HEK293 (cell line): ENCODE data around the gene URM1.

Experiments used
- CTCF ChIA-PET: fragments of 350-600 bp; formaldehyde crosslinking; extraction: SDS; loops from one replicate; lab custom pipeline; 2021; ENCODE audit warnings: antibody characterized with exemption; lab: Yijun Ruan, JAX
- POLR2A ChIA-PET: fragments of 300-600 bp; formaldehyde crosslinking; extraction: SDS; loops from one replicate; lab custom pipeline; 2020; ENCODE audit warnings: antibody characterized with exemption, inconsistent platforms; lab: Yijun Ruan, JAX
- H3K27ac ChIP-seq: fragments of 200-500 bp; sonication (Bioruptor generic); 2 replicates; pipeline ENCODE4 v1.5.1; 2014; ENCODE audit warnings: low read depth, low read length, control low read depth, inconsistent platforms; ENCODE audit errors: extremely low read depth
- H3K36me3 ChIP-seq, 2 experiments: fragments of 200-500 bp in 1 of 2; sonication (Bioruptor generic) in 1 of 2; 1 replicate in 1 of 2; 2 replicates in 1 of 2; pipeline ENCODE4 v1.5.1; 2014 to 2017; ENCODE audit warnings: inconsistent platforms in 2 of 2, low read length in 2 of 2; ENCODE audit not compliant: control insufficient read depth in 2 of 2, insufficient read depth in 1 of 2
- H3K4me1 ChIP-seq: fragments of 200-500 bp; sonication (Bioruptor generic); 2 replicates; pipeline ENCODE4 v1.5.1; 2014; ENCODE audit warnings: mild to moderate bottlenecking, low read length, inconsistent platforms; ENCODE audit not compliant: control insufficient read depth, insufficient read depth
- H3K4me3 ChIP-seq: 2 replicates; pipeline ENCODE4 v1.5.1; 2011; ENCODE audit warnings: low read depth, mild to moderate bottlenecking, control low read depth, low read length, moderate library complexity
- H3K9me3 ChIP-seq: fragments of 200-500 bp; sonication (Bioruptor generic); 2 replicates; pipeline ENCODE4 v1.5.1; 2014; ENCODE audit warnings: low read depth, low read length, inconsistent platforms; ENCODE audit not compliant: control insufficient read depth, insufficient read depth
- BCL11A ChIP-seq: fragments of 450-650 bp; formaldehyde crosslinking; IDR thresholded peaks from 2 replicates; pipeline ENCODE4 v1.5.1; 2016; ENCODE audit warnings: low read depth, missing biosample characterization, missing genetic modification characterization
- BCL11B ChIP-seq: fragments of 450-650 bp; formaldehyde crosslinking; IDR thresholded peaks from 2 replicates; pipeline ENCODE4 v1.5.1; 2016; ENCODE audit warnings: low read depth, missing biosample characterization, missing genetic modification characterization
- EGR2 ChIP-seq: fragments of 450-650 bp; formaldehyde crosslinking; IDR thresholded peaks from 2 replicates; pipeline ENCODE4 v1.5.1; 2016; ENCODE audit warnings: low read depth, missing biosample characterization, missing genetic modification characterization
- GLI4 ChIP-seq: fragments of 450-650 bp; formaldehyde crosslinking; IDR thresholded peaks from 2 replicates; pipeline ENCODE4 v1.5.1; 2016; ENCODE audit warnings: missing biosample characterization, missing genetic modification characterization
- KLF1 ChIP-seq: fragments of 450-650 bp; formaldehyde crosslinking; IDR thresholded peaks from 2 replicates; pipeline ENCODE4 v1.5.1; 2016; ENCODE audit warnings: missing biosample characterization, missing genetic modification characterization
- OSR2 ChIP-seq: fragments of 450-650 bp; formaldehyde crosslinking; IDR thresholded peaks from 2 replicates; pipeline ENCODE4 v1.5.1; 2016; ENCODE audit warnings: missing biosample characterization, missing genetic modification characterization
- SCRT2 ChIP-seq: fragments of 450-650 bp; formaldehyde crosslinking; IDR thresholded peaks from 2 replicates; pipeline ENCODE4 v1.5.1; 2016; ENCODE audit warnings: missing biosample characterization, missing genetic modification characterization
- SETDB1 ChIP-seq: IDR thresholded peaks from one replicate; pipeline ENCODE4 v1.6.1; 2017; ENCODE audit warnings: mild to moderate bottlenecking, low read length, moderate library complexity, mixed read lengths; ENCODE audit not compliant: insufficient read length
- SP2 ChIP-seq: fragments of 450-650 bp; formaldehyde crosslinking; IDR thresholded peaks from 2 replicates; pipeline ENCODE4 v1.5.1; 2016; ENCODE audit warnings: missing biosample characterization, missing genetic modification characterization
- ZBTB1 ChIP-seq: fragments of 450-650 bp; formaldehyde crosslinking; IDR thresholded peaks from 2 replicates; pipeline ENCODE4 v1.5.1; 2016; ENCODE audit warnings: missing biosample characterization, missing genetic modification characterization
- ZBTB20 ChIP-seq: fragments of 450-650 bp; formaldehyde crosslinking; IDR thresholded peaks from 2 replicates; pipeline ENCODE4 v1.5.1; 2016; ENCODE audit warnings: missing biosample characterization, missing genetic modification characterization
- ZNF132 ChIP-seq: fragments of 450-650 bp; formaldehyde crosslinking; IDR thresholded peaks from 2 replicates; pipeline ENCODE4 v1.5.1; 2017; ENCODE audit warnings: missing biosample characterization, missing genetic modification characterization, borderline replicate concordance
- ZNF23 ChIP-seq: fragments of 450-650 bp; formaldehyde crosslinking; IDR thresholded peaks from 2 replicates; pipeline ENCODE4 v1.5.1; 2016; ENCODE audit warnings: missing biosample characterization, missing genetic modification characterization, borderline replicate concordance
- ZNF274 ChIP-seq, 2 experiments: fragments of 200-500 bp in 1 of 2; fragments of 450-650 bp in 1 of 2; sonication (Bioruptor generic) in 1 of 2; formaldehyde crosslinking in 1 of 2; IDR thresholded peaks; 2 replicates each; pipeline versions ENCODE4 v1.5.1 to v1.6.1; 2014 to 2016; ENCODE audit warnings: borderline replicate concordance in 1 of 2, inconsistent platforms in 1 of 2, low read length in 1 of 2, missing biosample characterization in 1 of 2, missing genetic modification characterization in 1 of 2
- ZNF292 ChIP-seq: fragments of 450-650 bp; formaldehyde crosslinking; IDR thresholded peaks from 2 replicates; pipeline ENCODE4 v1.5.1; 2016; ENCODE audit warnings: low read depth, missing biosample characterization, missing genetic modification characterization, borderline replicate concordance
- ZNF350 ChIP-seq: fragments of 450-650 bp; formaldehyde crosslinking; IDR thresholded peaks from 2 replicates; pipeline ENCODE4 v1.5.0; 2017; ENCODE audit warnings: missing biosample characterization, mild to moderate bottlenecking, missing genetic modification characterization
- ZNF416 ChIP-seq: fragments of 450-650 bp; formaldehyde crosslinking; IDR thresholded peaks from 2 replicates; pipeline ENCODE4 v1.5.1; 2016; ENCODE audit warnings: missing biosample characterization, missing genetic modification characterization
- ZNF555 ChIP-seq: fragments of 450-650 bp; formaldehyde crosslinking; conservative IDR thresholded peaks from 2 replicates; pipeline ENCODE4 v1.5.1; 2017; ENCODE audit warnings: missing biosample characterization, mild to moderate bottlenecking, missing genetic modification characterization, inconsistent platforms
- ZNF571 ChIP-seq: fragments of 450-650 bp; formaldehyde crosslinking; IDR thresholded peaks from 2 replicates; pipeline ENCODE4 v1.5.0; 2017; ENCODE audit warnings: missing biosample characterization, missing genetic modification characterization
- ZNF610 ChIP-seq: fragments of 450-650 bp; formaldehyde crosslinking; IDR thresholded peaks from 2 replicates; pipeline ENCODE4 v1.5.1; 2016; ENCODE audit warnings: missing biosample characterization, missing genetic modification characterization, borderline replicate concordance
- ZNF624 ChIP-seq: fragments of 450-650 bp; formaldehyde crosslinking; IDR thresholded peaks from 2 replicates; pipeline ENCODE4 v1.5.1; 2017; ENCODE audit warnings: missing biosample characterization, missing genetic modification characterization
- ZNF626 ChIP-seq: fragments of 450-650 bp; sonication (Bioruptor Pico); formaldehyde crosslinking; IDR thresholded peaks from 2 replicates; pipeline ENCODE4 v1.5.1; 2018; ENCODE audit warnings: missing biosample characterization, missing genetic modification characterization, inconsistent platforms
- ZNF670 ChIP-seq: fragments of 450-650 bp; formaldehyde crosslinking; IDR thresholded peaks from 2 replicates; pipeline ENCODE4 v1.5.1; 2016; ENCODE audit warnings: missing biosample characterization, missing genetic modification characterization, low read depth
- ZNF768 ChIP-seq: fragments of 450-650 bp; formaldehyde crosslinking; IDR thresholded peaks from 2 replicates; pipeline ENCODE4 v1.5.1; 2018; ENCODE audit warnings: missing biosample characterization, mild to moderate bottlenecking, missing genetic modification characterization
- ZNF792 ChIP-seq: fragments of 450-650 bp; formaldehyde crosslinking; IDR thresholded peaks from 2 replicates; pipeline ENCODE4 v1.5.1; 2016; ENCODE audit warnings: missing biosample characterization, missing genetic modification characterization
- TF ChIP-seq, protein P1 (sequence below): fragments of 450-650 bp; formaldehyde crosslinking; IDR thresholded peaks from 2 replicates; pipeline ENCODE4 v1.5.1; 2017; ENCODE audit warnings: missing biosample characterization, missing genetic modification characterization
- TF ChIP-seq, protein P2 (sequence below): sonication (generic); formaldehyde crosslinking; IDR thresholded peaks from 2 replicates; pipeline ENCODE4 v1.8.1; 2022; ENCODE audit warnings: mild to moderate bottlenecking, moderate library complexity, missing genetic modification reagents
- TF ChIP-seq, protein P3 (sequence below): fragments of 450-650 bp; formaldehyde crosslinking; IDR thresholded peaks from 2 replicates; pipeline ENCODE4 v1.5.1; 2016; ENCODE audit warnings: missing biosample characterization, missing genetic modification characterization
- TF ChIP-seq, protein P4 (sequence below): fragments of 450-650 bp; formaldehyde crosslinking; IDR thresholded peaks from 2 replicates; pipeline ENCODE4 v1.5.1; 2016; ENCODE audit warnings: missing biosample characterization, missing genetic modification characterization
- TF ChIP-seq, protein P5 (sequence below): fragments of 450-650 bp; formaldehyde crosslinking; IDR thresholded peaks from 2 replicates; pipeline ENCODE4 v1.5.1; 2016; ENCODE audit warnings: missing biosample characterization, missing genetic modification characterization

URM1 gene

DNA sequence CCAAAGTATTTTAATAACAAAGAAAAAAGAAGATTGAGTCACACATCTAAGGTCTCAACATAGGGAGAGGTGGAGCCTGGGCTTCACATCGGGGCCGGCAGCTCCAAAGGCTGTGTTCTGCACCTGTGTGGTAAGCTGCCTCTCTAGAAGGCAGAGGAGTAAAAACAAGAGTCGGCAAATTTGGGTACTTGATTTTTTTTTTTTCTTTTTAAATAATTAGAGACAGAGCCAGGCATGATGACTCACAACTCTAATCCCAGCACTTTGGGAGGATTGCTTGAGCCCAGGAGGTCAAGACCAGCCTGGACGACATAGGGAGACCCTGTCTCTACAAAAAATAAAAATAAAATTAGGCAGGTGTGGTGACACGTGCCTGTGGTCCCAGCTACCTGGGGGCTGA, 4.7 kb downstream of the URM1 start:
- H3K4me1 ChIP-seq, result no peaks in the 10 kb centered on the region
- no peak overlapping the region for H3K27ac ChIP-seq
- POLR2A ChIA-PET, result no interaction called here
- no peaks in the 10 kb centered on the region for H3K9me3 ChIP-seq
- TF ChIP-seq ZBTB20 (tag by site-specific recombination), result no peak
- no peak for TF ChIP-seq KLF1
- TF ChIP-seq, protein P1, sequence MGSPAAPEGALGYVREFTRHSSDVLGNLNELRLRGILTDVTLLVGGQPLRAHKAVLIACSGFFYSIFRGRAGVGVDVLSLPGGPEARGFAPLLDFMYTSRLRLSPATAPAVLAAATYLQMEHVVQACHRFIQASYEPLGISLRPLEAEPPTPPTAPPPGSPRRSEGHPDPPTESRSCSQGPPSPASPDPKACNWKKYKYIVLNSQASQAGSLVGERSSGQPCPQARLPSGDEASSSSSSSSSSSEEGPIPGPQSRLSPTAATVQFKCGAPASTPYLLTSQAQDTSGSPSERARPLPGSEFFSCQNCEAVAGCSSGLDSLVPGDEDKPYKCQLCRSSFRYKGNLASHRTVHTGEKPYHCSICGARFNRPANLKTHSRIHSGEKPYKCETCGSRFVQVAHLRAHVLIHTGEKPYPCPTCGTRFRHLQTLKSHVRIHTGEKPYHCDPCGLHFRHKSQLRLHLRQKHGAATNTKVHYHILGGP (tag by site-specific recombination), result no peak
- TF ChIP-seq, protein P2, sequence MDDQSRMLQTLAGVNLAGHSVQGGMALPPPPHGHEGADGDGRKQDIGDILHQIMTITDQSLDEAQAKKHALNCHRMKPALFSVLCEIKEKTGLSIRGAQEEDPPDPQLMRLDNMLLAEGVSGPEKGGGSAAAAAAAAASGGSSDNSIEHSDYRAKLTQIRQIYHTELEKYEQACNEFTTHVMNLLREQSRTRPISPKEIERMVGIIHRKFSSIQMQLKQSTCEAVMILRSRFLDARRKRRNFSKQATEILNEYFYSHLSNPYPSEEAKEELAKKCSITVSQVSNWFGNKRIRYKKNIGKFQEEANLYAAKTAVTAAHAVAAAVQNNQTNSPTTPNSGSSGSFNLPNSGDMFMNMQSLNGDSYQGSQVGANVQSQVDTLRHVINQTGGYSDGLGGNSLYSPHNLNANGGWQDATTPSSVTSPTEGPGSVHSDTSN, result no peak
- TF ChIP-seq ZNF350 (tag by site-specific recombination), result no peak
- TF ChIP-seq SETDB1, result no peak
- no peak for TF ChIP-seq ZNF23 (tag by site-specific recombination)
- TF ChIP-seq, protein P3, sequence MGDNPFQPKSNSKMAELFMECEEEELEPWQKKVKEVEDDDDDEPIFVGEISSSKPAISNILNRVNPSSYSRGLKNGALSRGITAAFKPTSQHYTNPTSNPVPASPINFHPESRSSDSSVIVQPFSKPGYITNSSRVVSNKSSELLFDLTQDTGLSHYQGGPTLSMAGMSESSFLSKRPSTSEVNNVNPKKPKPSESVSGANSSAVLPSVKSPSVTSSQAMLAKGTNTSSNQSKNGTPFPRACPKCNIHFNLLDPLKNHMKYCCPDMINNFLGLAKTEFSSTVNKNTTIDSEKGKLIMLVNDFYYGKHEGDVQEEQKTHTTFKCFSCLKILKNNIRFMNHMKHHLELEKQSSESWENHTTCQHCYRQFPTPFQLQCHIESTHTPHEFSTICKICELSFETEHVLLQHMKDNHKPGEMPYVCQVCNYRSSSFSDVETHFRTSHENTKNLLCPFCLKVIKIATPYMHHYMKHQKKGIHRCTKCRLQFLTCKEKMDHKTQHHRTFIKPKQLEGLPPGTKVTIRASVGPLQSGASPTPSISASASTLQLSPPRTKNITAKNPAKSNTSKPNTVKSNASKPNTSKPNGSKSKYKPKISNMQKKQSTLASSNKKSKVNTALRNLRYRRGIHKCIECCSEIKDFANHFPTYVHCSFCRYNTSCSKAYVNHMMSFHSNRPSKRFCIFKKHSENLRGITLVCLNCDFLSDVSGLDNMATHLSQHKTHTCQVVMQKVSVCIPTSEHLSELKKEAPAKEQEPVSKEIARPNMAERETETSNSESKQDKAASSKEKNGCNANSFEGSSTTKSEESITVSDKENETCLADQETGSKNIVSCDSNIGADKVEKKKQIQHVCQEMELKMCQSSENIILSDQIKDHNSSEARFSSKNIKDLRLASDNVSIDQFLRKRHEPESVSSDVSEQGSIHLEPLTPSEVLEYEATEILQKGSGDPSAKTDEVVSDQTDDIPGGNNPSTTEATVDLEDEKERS (tag by site-specific recombination), result no peak
- TF ChIP-seq SP2, result no peak
- TF ChIP-seq ZNF555 (tag by site-specific recombination), result no peak
- TF ChIP-seq ZNF610 (tag by site-specific recombination), result no peak
- no peak for TF ChIP-seq ZNF132 (tag by site-specific recombination)
- no peak for TF ChIP-seq BCL11B (tag by site-specific recombination)
- no peak for TF ChIP-seq GLI4
- TF ChIP-seq ZNF416, result no peak
- TF ChIP-seq, protein P4, sequence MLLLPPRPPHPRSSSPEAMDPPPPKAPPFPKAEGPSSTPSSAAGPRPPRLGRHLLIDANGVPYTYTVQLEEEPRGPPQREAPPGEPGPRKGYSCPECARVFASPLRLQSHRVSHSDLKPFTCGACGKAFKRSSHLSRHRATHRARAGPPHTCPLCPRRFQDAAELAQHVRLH (tag by site-specific recombination), result no peak
- TF ChIP-seq, all 188 proteins: peak for 0
- H3K4me3 ChIP-seq, result no peak overlapping the region
- H3K36me3 ChIP-seq, result peaks cover 0 to 29% of the 10 kb centered on the region in 2 experiments; a peak in 2 of 3 replicates
- CTCF ChIA-PET, result interaction anchor here (2.6 kb wide), 1 partner anchor 14 kb away, joined by 9 read pairs; no protein-coding TSS in a partner anchor

DNA sequence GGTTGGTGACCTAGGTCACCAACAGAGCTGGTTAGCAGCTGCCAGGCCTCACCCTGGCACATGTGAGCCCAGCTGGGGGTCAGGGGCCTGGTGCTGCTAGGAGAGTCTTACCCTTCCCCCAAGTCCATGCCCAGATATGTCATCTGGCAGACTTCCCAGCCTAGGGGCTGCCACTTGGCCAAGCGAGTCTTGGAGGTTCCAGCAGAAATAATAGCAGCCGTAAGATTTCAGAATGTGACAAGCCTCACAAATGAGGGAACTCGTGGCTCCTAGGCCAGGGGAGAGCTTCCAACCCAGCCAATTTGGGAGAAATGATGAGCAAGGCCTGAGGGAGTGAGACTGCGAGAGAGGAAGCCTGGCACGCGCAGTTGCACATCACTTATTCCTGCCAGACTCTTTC, 11.1 kb downstream of the URM1 start:
- Histone ChIP-seq H3K4me3 (no peak overlapping the region), H3K4me1 (no peaks in the 10 kb centered on the region), H3K27ac (no peak overlapping the region), H3K9me3 (no peaks in the 10 kb centered on the region), H3K36me3 (peaks cover 0 to 59% of the 10 kb centered on the region in 2 experiments; a peak in 2 of 3 replicates)
- ChIA-PET POLR2A (interaction anchor here (1.0 kb wide), 1 partner anchor 11 kb away, joined by 5 read pairs; the partner anchor contains the start of gene URM1), CTCF (interaction anchor here (1.0 kb wide), 1 partner anchor 20 kb away, joined by 3 read pairs; no protein-coding TSS in a partner anchor)
- TF ChIP-seq, protein P5, sequence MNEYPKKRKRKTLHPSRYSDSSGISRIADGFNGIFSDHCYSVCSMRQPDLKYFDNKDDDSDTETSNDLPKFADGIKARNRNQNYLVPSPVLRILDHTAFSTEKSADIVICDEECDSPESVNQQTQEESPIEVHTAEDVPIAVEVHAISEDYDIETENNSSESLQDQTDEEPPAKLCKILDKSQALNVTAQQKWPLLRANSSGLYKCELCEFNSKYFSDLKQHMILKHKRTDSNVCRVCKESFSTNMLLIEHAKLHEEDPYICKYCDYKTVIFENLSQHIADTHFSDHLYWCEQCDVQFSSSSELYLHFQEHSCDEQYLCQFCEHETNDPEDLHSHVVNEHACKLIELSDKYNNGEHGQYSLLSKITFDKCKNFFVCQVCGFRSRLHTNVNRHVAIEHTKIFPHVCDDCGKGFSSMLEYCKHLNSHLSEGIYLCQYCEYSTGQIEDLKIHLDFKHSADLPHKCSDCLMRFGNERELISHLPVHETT (tag by site-specific recombination), result no peak
- TF ChIP-seq EGR2 (tag by site-specific recombination) (no peak), SCRT2 (tag by site-specific recombination) (no peak), ZNF626 (tag by site-specific recombination) (no peak), ZBTB1 (tag by site-specific recombination) (no peak), ZNF792 (no peak), ZNF670 (no peak), ZNF274 (IDR thresholded peaks at IDR 0.05; ENCODE audit: low read length) (no peak), ZNF274 (tag by site-specific recombination; IDR thresholded peaks at IDR 0.05; ENCODE audit: borderline replicate concordance) (no peak), OSR2 (tag by site-specific recombination) (no peak), ZNF624 (tag by site-specific recombination) (no peak), BCL11A (tag by site-specific recombination) (no peak), ZNF768 (tag by site-specific recombination) (no peak), ZNF292 (tag by site-specific recombination) (no peak), ZNF571 (tag by site-specific recombination) (no peak)
